ENCODE measurements around the gene CDC123.

- no peak for TF ChIP-seq CTCF (IDR thresholded peaks at IDR 0.05)
- no peak for TF ChIP-seq POLR2A (IDR thresholded peaks at IDR 0.05)
Measured at GRCh38 chr10:12184165-12184564, 11.8 kb upstream of the CDC123 start.

Measured in adrenal gland (tissue), 5 donors.